GM21423 (cell line): ENCODE data around the gene ARHGAP32.

Experiments
- ATAC-seq: cut with Tn5 transposase; IDR thresholded peaks from one replicate; pipeline ENCODE4 v1.9.1; 2021; ENCODE audit warnings: mild to moderate bottlenecking, moderate library complexity; ENCODE audit not compliant: unreplicated experiment

The ARHGAP32 gene

GRCh38 chr11:128963744-128964325, 228.3 kb downstream of the ARHGAP32 start:
- ATAC-seq, result no peak

DNA sequence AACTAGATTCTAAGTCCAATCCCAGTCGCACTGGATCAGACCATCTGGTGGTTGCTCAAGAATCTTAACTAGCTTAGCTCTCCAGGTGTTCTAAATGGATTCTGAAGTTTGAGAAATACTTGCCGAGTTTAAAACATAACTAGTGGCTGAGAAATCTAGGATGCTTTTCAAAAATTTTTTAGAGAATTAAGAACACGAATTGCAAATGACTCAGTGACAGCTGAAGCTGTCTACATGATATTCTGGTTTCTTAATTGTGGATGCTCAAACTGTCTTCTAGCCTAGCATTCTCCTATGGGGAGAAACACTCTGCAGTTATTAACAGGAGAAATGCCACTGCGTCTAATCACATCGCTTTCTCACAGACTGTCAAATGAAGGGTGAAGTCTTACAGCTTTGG, 229.2 kb downstream of the ARHGAP32 start:
- no peak for ATAC-seq

DNA sequence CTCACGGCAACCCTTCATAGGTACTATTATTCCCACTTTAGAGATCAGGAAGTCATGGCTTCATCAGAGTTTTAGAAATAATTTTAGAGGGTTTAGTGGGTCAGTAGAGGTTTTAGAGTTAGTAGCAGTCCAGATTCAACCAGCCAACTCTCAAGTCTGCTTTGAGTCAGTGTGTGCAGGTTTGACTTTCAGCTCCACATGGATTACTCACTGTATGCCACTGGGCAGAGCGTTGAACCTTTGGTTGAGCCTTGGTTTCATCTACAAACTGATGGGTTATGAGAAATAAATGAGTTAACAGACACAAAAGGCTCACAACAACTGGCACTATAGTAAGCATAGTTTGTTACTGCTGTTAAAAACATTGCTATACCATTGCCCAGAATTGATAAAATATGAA, 230.5 kb downstream of the ARHGAP32 start:
- ATAC-seq, result no peak

DNA sequence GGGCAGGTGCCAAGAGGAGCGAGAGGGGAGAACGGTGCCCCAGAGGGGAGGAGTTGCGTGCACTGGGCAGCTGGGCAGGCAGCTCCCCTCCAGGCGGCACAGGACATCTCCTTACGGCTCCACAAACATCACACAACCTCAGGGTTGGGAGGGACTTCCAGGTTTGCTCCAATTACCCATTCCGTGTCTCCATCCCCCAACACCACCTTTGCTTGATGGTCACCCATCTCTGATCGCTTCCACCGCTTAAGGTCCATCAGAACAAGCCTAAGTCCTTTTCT, 235.0 kb downstream of the ARHGAP32 start:
- ATAC-seq, result no peak

DNA sequence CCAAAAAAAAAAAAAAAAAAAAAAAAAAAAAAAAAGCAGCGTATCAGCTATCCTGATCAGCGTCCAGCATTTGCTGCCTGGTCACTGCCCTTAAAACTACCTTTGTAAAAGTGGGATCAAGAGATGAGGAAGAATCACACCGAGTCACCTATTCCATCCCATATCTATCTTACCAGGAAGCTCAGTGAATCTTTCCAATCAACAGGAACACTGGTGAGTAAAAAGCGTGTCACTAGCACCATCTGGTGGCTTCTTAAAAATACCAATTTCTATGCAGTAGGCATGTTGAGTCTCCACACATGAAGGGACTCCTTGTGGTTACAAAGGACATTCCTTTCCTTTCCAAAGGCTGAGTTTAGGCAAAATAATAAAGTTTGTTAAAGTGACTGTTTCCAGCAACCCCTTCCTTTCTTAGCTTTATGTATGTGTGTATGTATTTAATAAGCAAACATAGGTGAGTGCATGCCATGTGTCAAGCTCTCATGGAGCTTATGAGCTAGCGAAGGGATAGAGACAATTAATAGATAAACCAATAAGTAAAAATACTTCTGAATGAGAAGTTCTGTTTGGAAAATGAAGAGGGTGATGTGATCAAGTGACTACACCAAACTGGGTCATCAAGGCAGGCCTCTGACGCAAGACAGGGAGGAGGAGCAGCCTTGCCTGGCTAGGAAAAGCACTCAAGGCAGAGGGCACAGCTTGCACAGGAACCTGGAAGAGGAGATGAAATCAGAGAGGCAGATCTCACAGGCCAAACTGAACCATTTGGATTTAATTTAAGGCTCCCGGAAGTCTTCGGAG, 235.5 kb downstream of the ARHGAP32 start:
- ATAC-seq, result peak; percentile 55

- no peak for ATAC-seq
Measured at GRCh38 chr11:128955636-128956035, 236.5 kb downstream of the ARHGAP32 start.

DNA sequence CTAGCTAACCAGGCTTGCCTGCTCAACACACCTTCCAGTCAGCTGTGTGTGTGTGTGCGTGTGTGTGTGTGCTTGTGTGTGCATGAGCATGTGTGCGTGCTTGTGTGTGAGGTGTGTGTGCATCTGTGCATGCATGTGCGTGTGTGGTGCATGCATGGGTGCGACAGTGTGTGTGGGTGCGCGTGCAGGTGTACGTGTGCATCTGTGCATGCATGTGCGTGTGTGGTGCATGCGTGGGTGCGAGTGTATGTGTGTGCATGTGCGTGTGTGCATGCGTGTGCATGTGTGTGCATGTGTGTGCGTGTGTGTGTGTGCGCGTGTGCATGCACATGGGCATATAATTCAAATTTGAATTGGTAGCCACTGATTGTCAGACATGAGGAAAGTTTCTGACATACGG, 239.0 kb downstream of the ARHGAP32 start:
- ATAC-seq, result no peak

DNA sequence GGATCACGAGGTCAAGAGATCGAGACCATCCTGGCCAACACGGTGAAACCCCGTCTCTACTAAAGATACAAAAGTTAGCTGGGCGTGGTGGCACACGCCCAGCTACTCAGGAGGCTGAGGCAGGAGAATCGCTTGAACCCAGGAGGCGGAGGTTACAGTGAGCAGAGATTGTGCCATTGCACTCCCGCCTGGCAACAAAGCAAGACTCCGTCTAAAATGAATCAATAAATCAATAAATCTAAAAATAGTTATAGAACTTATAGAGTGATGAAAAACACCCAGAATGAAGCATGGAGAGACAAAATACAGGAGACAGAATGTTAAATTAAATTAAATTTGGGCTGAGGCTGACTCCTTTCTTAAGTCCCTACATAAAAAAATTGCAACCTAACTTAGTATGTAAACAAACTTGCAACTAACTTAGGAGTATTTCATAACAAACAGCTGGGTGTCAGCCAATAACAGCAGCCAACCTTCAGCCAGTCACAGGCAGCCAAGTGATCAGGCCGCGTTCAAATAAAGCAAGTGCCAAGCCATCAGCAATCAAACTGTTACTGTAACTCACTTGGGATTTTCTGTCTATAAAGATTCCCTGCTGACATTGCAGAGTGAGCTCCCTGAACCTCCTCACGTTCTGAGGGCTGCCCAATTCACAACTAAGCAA, 242.2 kb downstream of the ARHGAP32 start:
- ATAC-seq, result no peak

DNA sequence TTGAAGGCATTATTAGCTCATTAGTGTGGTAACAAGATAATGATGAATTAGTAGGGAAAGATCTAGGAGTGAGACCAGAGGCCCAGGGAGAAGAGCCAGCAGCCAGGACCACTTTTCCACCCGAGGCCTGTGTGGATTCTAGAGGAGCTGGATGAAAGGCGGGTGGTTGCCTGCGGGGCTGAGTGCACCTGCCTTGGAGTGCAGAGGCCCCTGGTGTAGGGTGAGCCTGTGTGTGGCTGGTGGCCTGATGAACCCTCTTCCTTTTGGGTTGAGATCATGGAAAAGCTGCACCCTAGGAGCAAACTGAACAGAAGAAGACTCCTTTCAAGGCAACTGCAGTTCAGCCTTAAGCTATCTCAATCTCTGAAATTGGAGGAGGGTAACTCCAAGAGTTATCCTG, 243.5 kb downstream of the ARHGAP32 start:
- ATAC-seq, result no peak

GRCh38 chr11:128947773-128948172, 244.4 kb downstream of the ARHGAP32 start:
- no peak for ATAC-seq

- no peak for ATAC-seq
Measured at GRCh38 chr11:128946648-128947047, 245.5 kb downstream of the ARHGAP32 start.

DNA sequence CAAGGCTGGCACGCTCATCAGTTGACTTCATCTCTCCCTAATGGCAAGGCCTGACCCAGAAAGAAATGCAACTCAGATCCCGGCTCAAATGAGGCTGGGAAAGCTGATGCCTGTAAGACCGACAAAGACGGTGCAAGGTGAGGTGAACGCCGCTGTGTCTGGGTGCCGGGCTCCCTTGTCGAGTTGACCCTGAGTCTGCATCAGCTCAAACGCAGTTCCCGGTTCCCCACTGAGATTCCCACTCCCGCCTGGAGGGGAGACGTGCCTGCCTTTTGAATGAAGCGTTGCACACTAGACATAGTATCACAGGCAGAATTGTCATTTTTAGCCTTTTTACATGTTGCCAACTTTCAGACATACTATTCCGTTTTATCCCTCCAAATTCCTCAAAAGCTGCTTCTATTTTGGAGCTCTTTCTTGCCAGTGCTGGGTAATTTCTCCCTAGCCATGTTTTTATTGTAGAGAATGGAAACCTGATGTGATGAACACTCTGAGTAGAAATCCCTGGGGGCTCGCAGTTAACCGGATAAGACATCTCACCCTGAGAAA, 248.6 kb downstream of the ARHGAP32 start:
- ATAC-seq, result no peak

GRCh38 chr11:128942817-128943427, 249.2 kb downstream of the ARHGAP32 start, which contains the start of gene TP53AIP1:
TP53AIP1 (minus strand) TSS chr11:128942871; CDS start chr11:128937818, 5,053 bp downstream.
- ATAC-seq, result no peak

GRCh38 chr11:128942272-128942612, 249.9 kb downstream of the ARHGAP32 start:
- no peak for ATAC-seq

DNA sequence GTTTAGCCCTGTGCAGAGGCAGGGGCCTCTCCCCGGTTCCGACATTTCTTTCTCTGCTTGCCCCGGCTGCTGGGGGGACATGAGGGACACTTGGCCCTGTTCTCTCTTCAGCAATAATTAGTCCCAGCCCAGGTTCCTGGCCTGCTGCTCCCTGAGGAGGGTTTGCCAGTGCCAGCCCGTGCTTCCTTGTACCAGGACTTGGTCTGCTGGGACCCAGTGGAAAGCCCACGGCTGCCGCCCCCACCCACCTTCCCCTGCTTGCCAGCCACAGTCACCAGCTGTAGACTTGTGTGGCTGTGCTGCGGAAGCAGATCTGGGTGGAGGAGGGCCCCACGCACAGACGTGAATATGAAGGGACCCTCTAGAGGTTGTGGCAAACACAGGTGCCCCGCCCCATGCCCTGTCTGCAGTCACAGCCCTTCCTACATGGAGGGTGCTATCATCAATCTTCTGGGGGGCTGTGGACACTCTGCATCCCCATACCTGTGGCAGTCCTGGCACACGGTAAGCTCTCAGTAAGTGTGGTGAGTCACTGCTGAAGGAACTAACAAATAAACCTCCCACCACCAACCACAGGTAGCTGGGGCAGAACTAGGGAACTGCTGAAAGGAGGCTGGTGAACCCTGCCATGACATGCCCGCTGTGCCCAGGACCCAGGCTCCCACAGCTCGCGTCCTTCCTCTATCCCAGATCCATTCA, 250.4 kb downstream of the ARHGAP32 start:
- ATAC-seq, result no peak

GRCh38 chr11:128941110-128941509, 251.0 kb downstream of the ARHGAP32 start:
- ATAC-seq, result no peak

DNA sequence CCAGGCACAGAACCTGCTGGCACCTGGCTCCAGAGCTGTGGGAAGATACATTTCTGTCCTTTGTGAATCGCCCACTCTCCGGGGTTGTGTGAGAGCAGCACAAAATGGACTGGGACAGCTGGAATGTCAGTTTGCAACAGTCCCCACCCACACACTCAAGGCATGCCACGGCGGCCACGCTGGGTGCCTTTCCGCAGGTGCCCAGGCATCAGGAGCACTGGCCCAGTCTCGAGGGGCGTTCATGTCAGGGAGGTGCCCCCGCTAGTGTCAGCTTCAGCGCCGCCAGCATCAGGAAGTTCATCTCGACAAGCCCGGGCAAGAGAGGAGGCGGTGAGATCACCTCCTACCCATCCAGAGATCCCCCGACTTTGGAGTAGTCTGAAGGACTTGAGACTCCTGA, 251.5 kb downstream of the ARHGAP32 start:
- ATAC-seq, result no peak

GRCh38 chr11:128940156-128940555, 252.0 kb downstream of the ARHGAP32 start:
- ATAC-seq, result no peak

- no peak for ATAC-seq
Measured at GRCh38 chr11:128939591-128939990, 252.5 kb downstream of the ARHGAP32 start.

- no peak for ATAC-seq
Measured at GRCh38 chr11:128938156-128938885, 253.8 kb downstream of the ARHGAP32 start.
